ENCODE measurements around the gene ZNRF2.
"Not testable (repeated sequence)": the region's sequence is repeated elsewhere in the genome, so short reads cannot be mapped to it uniquely, and the experiment has no call there.

GRCh38 chr7:30297499-30297898 lies 13.1 kb downstream of the ZNRF2 start:
- TF ChIP-seq, protein P1, sequence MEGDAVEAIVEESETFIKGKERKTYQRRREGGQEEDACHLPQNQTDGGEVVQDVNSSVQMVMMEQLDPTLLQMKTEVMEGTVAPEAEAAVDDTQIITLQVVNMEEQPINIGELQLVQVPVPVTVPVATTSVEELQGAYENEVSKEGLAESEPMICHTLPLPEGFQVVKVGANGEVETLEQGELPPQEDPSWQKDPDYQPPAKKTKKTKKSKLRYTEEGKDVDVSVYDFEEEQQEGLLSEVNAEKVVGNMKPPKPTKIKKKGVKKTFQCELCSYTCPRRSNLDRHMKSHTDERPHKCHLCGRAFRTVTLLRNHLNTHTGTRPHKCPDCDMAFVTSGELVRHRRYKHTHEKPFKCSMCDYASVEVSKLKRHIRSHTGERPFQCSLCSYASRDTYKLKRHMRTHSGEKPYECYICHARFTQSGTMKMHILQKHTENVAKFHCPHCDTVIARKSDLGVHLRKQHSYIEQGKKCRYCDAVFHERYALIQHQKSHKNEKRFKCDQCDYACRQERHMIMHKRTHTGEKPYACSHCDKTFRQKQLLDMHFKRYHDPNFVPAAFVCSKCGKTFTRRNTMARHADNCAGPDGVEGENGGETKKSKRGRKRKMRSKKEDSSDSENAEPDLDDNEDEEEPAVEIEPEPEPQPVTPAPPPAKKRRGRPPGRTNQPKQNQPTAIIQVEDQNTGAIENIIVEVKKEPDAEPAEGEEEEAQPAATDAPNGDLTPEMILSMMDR (IDR thresholded peaks at IDR 0.05; ENCODE audit: extremely low read depth in 1 of 2, insufficient read depth in 1 of 2, low read depth in 1 of 2, low read length in 2 of 2): not testable (repeated sequence)
- TF ChIP-seq GATA2 (IDR thresholded peaks at IDR 0.05; ENCODE audit: insufficient read depth, insufficient read length, low read depth, low read length); EZH2 (IDR thresholded peaks at IDR 0.05; ENCODE audit: borderline replicate concordance, low read depth, low read length, severe bottlenecking); MAX (IDR thresholded peaks at IDR 0.05; ENCODE audit: insufficient read depth, insufficient read length): not testable (repeated sequence)

Measured in endothelial cell of umbilical vein (primary cell).